HL-60 (cell line): ENCODE results near the gene PRPH.

Experiments used
- CTCF ChIP-seq: IDR thresholded peaks from one replicate; pipeline ENCODE4 v1.5.1; 2011; ENCODE audit warnings: low read length, control low read depth, inconsistent platforms; ENCODE audit not compliant: insufficient read depth
- GABPA ChIP-seq: IDR thresholded peaks from 2 replicates; pipeline ENCODE4 v1.6.1; 2012; ENCODE audit warnings: low read depth
- POLR2AphosphoS5 ChIP-seq: IDR thresholded peaks from 2 replicates; pipeline ENCODE4 v1.6.1; 2012; ENCODE audit warnings: low read depth
- TF ChIP-seq, protein P1 (sequence below): IDR thresholded peaks from 2 replicates; pipeline ENCODE4 v1.6.1; 2012; ENCODE audit warnings: low read depth; ENCODE audit not compliant: insufficient replicate concordance

DNA sequence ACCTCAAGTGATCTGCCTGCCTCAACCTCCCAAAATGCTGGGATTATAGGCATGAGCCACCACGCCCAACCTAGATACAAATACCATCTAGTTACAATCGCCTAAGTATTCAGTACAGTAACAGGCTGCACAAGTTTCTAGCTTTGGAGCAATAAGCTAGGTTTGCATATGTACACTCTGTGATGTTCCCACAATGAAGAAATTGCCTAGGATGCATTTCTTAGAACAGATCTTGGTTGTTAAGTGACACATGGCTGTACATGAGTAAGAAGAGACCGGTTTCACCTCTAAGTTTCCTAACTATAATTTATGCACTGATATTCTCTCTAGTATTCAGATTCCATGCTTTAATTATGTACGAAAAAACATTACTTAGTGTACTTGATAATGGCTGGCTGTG, 35.5 kb upstream of the PRPH start:
- TF ChIP-seq CTCF (no peak), POLR2AphosphoS5 (no peak), GABPA (no peak)
- TF ChIP-seq, protein P1, sequence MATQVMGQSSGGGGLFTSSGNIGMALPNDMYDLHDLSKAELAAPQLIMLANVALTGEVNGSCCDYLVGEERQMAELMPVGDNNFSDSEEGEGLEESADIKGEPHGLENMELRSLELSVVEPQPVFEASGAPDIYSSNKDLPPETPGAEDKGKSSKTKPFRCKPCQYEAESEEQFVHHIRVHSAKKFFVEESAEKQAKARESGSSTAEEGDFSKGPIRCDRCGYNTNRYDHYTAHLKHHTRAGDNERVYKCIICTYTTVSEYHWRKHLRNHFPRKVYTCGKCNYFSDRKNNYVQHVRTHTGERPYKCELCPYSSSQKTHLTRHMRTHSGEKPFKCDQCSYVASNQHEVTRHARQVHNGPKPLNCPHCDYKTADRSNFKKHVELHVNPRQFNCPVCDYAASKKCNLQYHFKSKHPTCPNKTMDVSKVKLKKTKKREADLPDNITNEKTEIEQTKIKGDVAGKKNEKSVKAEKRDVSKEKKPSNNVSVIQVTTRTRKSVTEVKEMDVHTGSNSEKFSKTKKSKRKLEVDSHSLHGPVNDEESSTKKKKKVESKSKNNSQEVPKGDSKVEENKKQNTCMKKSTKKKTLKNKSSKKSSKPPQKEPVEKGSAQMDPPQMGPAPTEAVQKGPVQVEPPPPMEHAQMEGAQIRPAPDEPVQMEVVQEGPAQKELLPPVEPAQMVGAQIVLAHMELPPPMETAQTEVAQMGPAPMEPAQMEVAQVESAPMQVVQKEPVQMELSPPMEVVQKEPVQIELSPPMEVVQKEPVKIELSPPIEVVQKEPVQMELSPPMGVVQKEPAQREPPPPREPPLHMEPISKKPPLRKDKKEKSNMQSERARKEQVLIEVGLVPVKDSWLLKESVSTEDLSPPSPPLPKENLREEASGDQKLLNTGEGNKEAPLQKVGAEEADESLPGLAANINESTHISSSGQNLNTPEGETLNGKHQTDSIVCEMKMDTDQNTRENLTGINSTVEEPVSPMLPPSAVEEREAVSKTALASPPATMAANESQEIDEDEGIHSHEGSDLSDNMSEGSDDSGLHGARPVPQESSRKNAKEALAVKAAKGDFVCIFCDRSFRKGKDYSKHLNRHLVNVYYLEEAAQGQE, result no peak
